Caco-2 (cell line): ENCODE data around the gene RRAS2. TPM values are rescaled to one million over a fixed set of nuclear protein-coding genes. Genes with fewer than 3 reads are reported as not detected.

Experiments
- BruUV-seq: library from RNA; stranded (reverse); fragments of 400-500 nt; replicated peaks from 2 replicates; lab custom pipeline; 2021; lab: Mats Ljungman, UMichigan
- CTCF ChIA-PET: fragments of 300-600 bp; sonication (Branson Sonifier 250); formaldehyde crosslinking; loops from one replicate; lab custom pipeline; 2022; ENCODE audit warnings: antibody characterized with exemption; lab: Charles Lee
- POLR2A ChIA-PET: fragments of 300-600 bp; sonication (Branson Sonifier 250); formaldehyde crosslinking; loops from one replicate; lab custom pipeline; 2022; ENCODE audit warnings: antibody characterized with exemption; lab: Charles Lee
- DNase-seq, 2 experiments: peaks; one replicate each; pipeline versions ENCODE4 v3.0.0 to v3.0.0-alpha.2; 2020 to 2022
- H3K27me3 ChIP-seq: replicated peaks from 2 replicates; pipeline ENCODE4 v1.6.0; 2011; ENCODE audit warnings: low read length; ENCODE audit not compliant: control insufficient read depth, insufficient read depth
- H3K36me3 ChIP-seq: 2 replicates; pipeline ENCODE4 v1.5.1; 2011; ENCODE audit warnings: low read length; ENCODE audit not compliant: control insufficient read depth, insufficient read depth
- H3K4me1 ChIP-seq: fragments of 250-450 bp; sonication (Bioruptor Pico); 2 replicates; pipeline ENCODE4 v1.5.1; 2020; ENCODE audit warnings: mild to moderate bottlenecking
- H3K4me3 ChIP-seq: 2 replicates; pipeline ENCODE4 v1.5.1; 2011; ENCODE audit warnings: low read depth, mild to moderate bottlenecking, control low read depth, low read length
- H3K9me3 ChIP-seq: fragments of 250-450 bp; sonication (Bioruptor Pico); 2 replicates; pipeline ENCODE4 v1.5.1; 2020; ENCODE audit warnings: mild to moderate bottlenecking, moderate library complexity
- H3K27ac Mint-ChIP-seq: one replicate; pipeline ENCODE4 v1.8.0; 2022; ENCODE audit warnings: mixed read lengths; ENCODE audit not compliant: unreplicated experiment
- H3K27me3 Mint-ChIP-seq: one replicate; pipeline ENCODE4 v1.8.0; 2022; ENCODE audit warnings: mixed read lengths; ENCODE audit not compliant: insufficient read depth, unreplicated experiment
- H3K36me3 Mint-ChIP-seq: one replicate; pipeline ENCODE4 v1.8.0; 2022; ENCODE audit warnings: mild to moderate bottlenecking, mixed read lengths; ENCODE audit not compliant: insufficient read depth, unreplicated experiment
- H3K4me1 Mint-ChIP-seq: one replicate; pipeline ENCODE4 v1.8.0; 2022; ENCODE audit warnings: low read depth, mixed read lengths; ENCODE audit not compliant: unreplicated experiment
- H3K4me3 Mint-ChIP-seq: one replicate; pipeline ENCODE4 v1.8.0; 2022; ENCODE audit warnings: mild to moderate bottlenecking, moderate library complexity, mixed read lengths; ENCODE audit not compliant: unreplicated experiment
- H3K9me3 Mint-ChIP-seq: one replicate; pipeline ENCODE4 v1.8.0; 2022; ENCODE audit warnings: mixed read lengths; ENCODE audit not compliant: unreplicated experiment
- CTCF ChIP-seq, 2 experiments: fragments of 200-600 bp in 1 of 2; IDR thresholded peaks; 1 replicate in 1 of 2; 2 replicates in 1 of 2; pipeline versions ENCODE4 v1.5.1 to v1.8.0; 2011 to 2022; ENCODE audit warnings: antibody characterized with exemption in 1 of 2, control low read depth in 1 of 2, inconsistent platforms in 1 of 2, low read depth in 1 of 2, low read length in 1 of 2, mild to moderate bottlenecking in 1 of 2, moderate library complexity in 1 of 2; ENCODE audit not compliant: insufficient read depth in 1 of 2, severe bottlenecking in 1 of 2, unreplicated experiment in 1 of 2
- intact Hi-C: fragments of 100-400 bp; cut with micrococcal nuclease; formaldehyde crosslinking; loops from one replicate; pipeline ENCODE4 v1.10.0; 2022; ENCODE audit not compliant: unreplicated experiment
- total RNA-seq: library from RNA; stranded (reverse); gene quantifications from 2 replicates; pipeline ENCODE4 v1.2.3, GENCODE V29; 2022

Gene RRAS2
- total RNA-seq, 1 experiment from 2014 or later = 94.7 TPM

GRCh38 chr11:14399087-14399486 lies 40.1 kb upstream of the RRAS2 start:
- ChIA-PET CTCF (no interaction called here), POLR2A (no interaction called here)
- H3K27ac Mint-ChIP-seq = no peak overlapping the region
- H3K4me1 Mint-ChIP-seq = no peaks in the 10 kb centered on the region
- no peaks in the 10 kb centered on the region for H3K4me1 ChIP-seq
- no peak overlapping the region for H3K4me3 ChIP-seq
- no TSS peak for BruUV-seq
- no peak overlapping the region for H3K4me3 Mint-ChIP-seq
- H3K36me3 ChIP-seq = no peaks in the 10 kb centered on the region
- intact Hi-C loops = no loop called here
- no peaks in the 10 kb centered on the region for H3K36me3 Mint-ChIP-seq
- no peak for DNase-seq
- H3K9me3 Mint-ChIP-seq = no peaks in the 10 kb centered on the region
- H3K9me3 ChIP-seq = no peaks in the 10 kb centered on the region
- no peaks in the 10 kb centered on the region; the same call in 1 of the 2 replicates for H3K27me3 ChIP-seq
- no peak for TF ChIP-seq CTCF (IDR thresholded peaks at IDR 0.05; ENCODE audit: insufficient read depth in 1 of 2, low read depth in 1 of 2, low read length in 1 of 2, severe bottlenecking in 1 of 2, unreplicated experiment in 1 of 2)
- peaks cover 11% of the 10 kb centered on the region for H3K27me3 Mint-ChIP-seq

GRCh38 chr11:14396273-14396672 lies 37.3 kb upstream of the RRAS2 start:
- H3K4me1 ChIP-seq = no peaks in the 10 kb centered on the region
- POLR2A ChIA-PET = no interaction called here
- CTCF ChIA-PET = no interaction called here
- H3K36me3 Mint-ChIP-seq = no peaks in the 10 kb centered on the region
- no peak overlapping the region for H3K27ac Mint-ChIP-seq
- no peaks in the 10 kb centered on the region for H3K9me3 Mint-ChIP-seq
- TF ChIP-seq CTCF (IDR thresholded peaks at IDR 0.05; ENCODE audit: insufficient read depth in 1 of 2, low read depth in 1 of 2, low read length in 1 of 2, severe bottlenecking in 1 of 2, unreplicated experiment in 1 of 2) = no peak
- no peak for DNase-seq
- no peaks in the 10 kb centered on the region for H3K4me1 Mint-ChIP-seq
- H3K36me3 ChIP-seq = no peaks in the 10 kb centered on the region
- no peak overlapping the region for H3K4me3 ChIP-seq
- peaks cover 8% of the 10 kb centered on the region for H3K27me3 Mint-ChIP-seq
- no peak overlapping the region for H3K4me3 Mint-ChIP-seq
- no peaks in the 10 kb centered on the region for H3K9me3 ChIP-seq
- no TSS peak for BruUV-seq
- intact Hi-C loops = no loop called here
- H3K27me3 ChIP-seq = no peaks in the 10 kb centered on the region; the same call in 1 of the 2 replicates

- TF ChIP-seq CTCF (IDR thresholded peaks at IDR 0.05; ENCODE audit: insufficient read depth in 1 of 2, low read depth in 1 of 2, low read length in 1 of 2, severe bottlenecking in 1 of 2, unreplicated experiment in 1 of 2) = no peak
- Histone ChIP-seq H3K27me3 (no peaks in the 10 kb centered on the region; the same call in 1 of the 2 replicates), H3K4me3 (no peak overlapping the region), H3K9me3 (no peaks in the 10 kb centered on the region), H3K4me1 (no peaks in the 10 kb centered on the region), H3K36me3 (no peaks in the 10 kb centered on the region)
- Mint-ChIP-seq H3K36me3 (no peaks in the 10 kb centered on the region), H3K9me3 (no peaks in the 10 kb centered on the region), H3K4me3 (no peak overlapping the region), H3K4me1 (no peaks in the 10 kb centered on the region), H3K27me3 (peaks cover 4% of the 10 kb centered on the region), H3K27ac (no peak overlapping the region)
- POLR2A ChIA-PET = no interaction called here
- intact Hi-C loops = no loop called here
- DNase-seq = no peak
- no TSS peak for BruUV-seq
- CTCF ChIA-PET = no interaction called here
Observed at GRCh38 chr11:14393889-14394288, 34.9 kb upstream of the RRAS2 start.
